SK-N-SH treated with all-trans-retinoic acid at 6 μM for 48 hours (cell line): ENCODE results near the gene ALG8.

Experiments used
- ARNTL ChIP-seq: fragments of 450-650 bp; formaldehyde crosslinking; IDR thresholded peaks from 2 replicates; pipeline ENCODE4 v1.5.0; 2020; ENCODE audit warnings: low read depth, mild to moderate bottlenecking, moderate library complexity, borderline replicate concordance
- CSRNP3 ChIP-seq: fragments of 250-450 bp; sonication (Bioruptor Pico); IDR thresholded peaks from 2 replicates; pipeline ENCODE4 v1.5.1; 2021; ENCODE audit warnings: mild to moderate bottlenecking, moderate library complexity
- GLIS3 ChIP-seq: fragments of 250-450 bp; sonication (Bioruptor Pico); IDR thresholded peaks from 2 replicates; pipeline ENCODE4 v1.5.0; 2020; ENCODE audit warnings: mild to moderate bottlenecking, moderate library complexity
- PATZ1 ChIP-seq: fragments of 250-450 bp; sonication (Bioruptor Pico); IDR thresholded peaks from 2 replicates; pipeline ENCODE4 v1.8.0; 2020; ENCODE audit warnings: mild to moderate bottlenecking, moderate library complexity, borderline replicate concordance
- RARB ChIP-seq: fragments of 250-450 bp; sonication (Bioruptor Pico); IDR thresholded peaks from 2 replicates; pipeline ENCODE4 v1.8.0; 2021; ENCODE audit warnings: mild to moderate bottlenecking, moderate library complexity
- SNAI2 ChIP-seq: fragments of 250-450 bp; sonication (Bioruptor Pico); IDR thresholded peaks from 2 replicates; pipeline ENCODE4 v1.5.0; 2020; ENCODE audit warnings: mild to moderate bottlenecking, moderate library complexity
- TSHZ2 ChIP-seq: fragments of 250-450 bp; sonication (Bioruptor Pico); IDR thresholded peaks from 2 replicates; pipeline ENCODE4 v1.5.0; 2020; ENCODE audit warnings: mild to moderate bottlenecking, moderate library complexity
- ZFP3 ChIP-seq: fragments of 250-450 bp; sonication (Bioruptor Pico); IDR thresholded peaks from 2 replicates; pipeline ENCODE4 v1.5.0; 2020; ENCODE audit warnings: mild to moderate bottlenecking, moderate library complexity
- ZFP30 ChIP-seq: fragments of 450-650 bp; formaldehyde crosslinking; IDR thresholded peaks from 2 replicates; pipeline ENCODE4 v1.5.0; 2022; ENCODE audit warnings: mild to moderate bottlenecking, moderate library complexity
- ZNF70 ChIP-seq: fragments of 450-650 bp; formaldehyde crosslinking; IDR thresholded peaks from 2 replicates; pipeline ENCODE4 v1.5.0; 2020; ENCODE audit warnings: mild to moderate bottlenecking, moderate library complexity

GRCh38 chr11:78094250-78094649, 45.2 kb downstream of the ALG8 start:
- no peak for TF ChIP-seq ARNTL (CRISPR knock-in tag)
- TF ChIP-seq TSHZ2 (CRISPR knock-in tag) = no peak
- no peak for TF ChIP-seq ZFP30 (CRISPR knock-in tag)
- TF ChIP-seq PATZ1 = no peak
- no peak for TF ChIP-seq ZNF70 (CRISPR knock-in tag)
- TF ChIP-seq GLIS3 (CRISPR knock-in tag) = no peak
- no peak for TF ChIP-seq RARB (CRISPR knock-in tag)
- TF ChIP-seq ZFP3 (CRISPR knock-in tag) = no peak
- no peak for TF ChIP-seq CSRNP3 (CRISPR knock-in tag)
- TF ChIP-seq SNAI2 (CRISPR knock-in tag) = no peak
